ENCODE measurements around the gene ZNF772. TPM values are rescaled to one million over a fixed set of nuclear protein-coding genes. Genes with fewer than 3 reads are reported as not detected.

Gene ZNF772
- total RNA-seq, 1 experiment from 2014 or later: 6.2 TPM

DNA sequence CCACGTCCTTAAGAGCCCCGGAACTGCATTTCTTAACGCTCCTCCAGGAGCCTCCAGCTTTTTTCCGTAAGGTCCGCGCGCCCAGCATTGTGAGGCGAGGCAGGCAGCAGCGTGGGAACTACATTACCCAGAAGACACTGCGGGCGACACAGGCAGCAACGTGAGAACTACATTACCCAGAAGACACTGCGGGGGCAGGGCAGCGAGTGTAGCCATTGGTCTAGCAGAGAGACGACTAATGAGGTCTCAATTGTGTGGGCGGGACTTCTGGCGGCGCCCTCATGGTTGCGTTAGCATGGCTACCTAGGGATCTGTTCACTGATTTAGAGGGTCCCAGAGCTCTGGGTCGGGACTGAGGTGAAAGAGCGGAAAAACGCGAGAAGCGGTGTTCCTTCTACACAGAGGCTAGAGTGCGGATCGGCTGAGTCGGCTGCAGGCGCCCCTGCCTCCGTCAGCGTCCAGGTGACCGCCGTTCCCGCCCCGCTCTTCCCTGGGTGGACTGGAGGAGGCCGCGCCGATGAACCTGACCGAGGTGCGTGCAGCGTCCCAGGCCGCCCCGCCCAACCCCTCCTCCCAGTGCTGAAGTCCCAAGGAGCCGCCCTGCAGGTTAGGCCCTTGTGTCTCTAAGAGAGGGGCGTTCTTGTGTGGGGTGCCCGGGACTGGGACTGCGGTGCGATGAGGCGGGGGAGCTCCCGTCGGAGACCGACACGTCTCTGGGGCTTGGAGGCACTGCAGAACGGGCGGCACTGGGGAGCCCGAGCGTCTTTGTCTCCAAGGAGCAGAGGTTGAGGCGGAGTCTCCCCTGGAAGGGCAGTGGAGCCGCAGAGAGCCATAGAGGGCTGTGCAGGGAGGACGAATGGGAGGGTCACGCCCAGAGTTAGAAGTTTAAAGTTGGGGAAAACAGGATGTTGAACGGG, 42.0 kb downstream of the ZNF772 start, which contains the start of gene ZNF749:
TSS of gene ZNF749 (plus strand) at position 264 of the 917 bp plus-strand sequence. CDS start at position 518, 254 bp downstream.
- Histone ChIP-seq H3K36me3 (ENCODE audit: control insufficient read depth, insufficient read depth, low read length) (no peaks in the 10 kb centered on the region), H3K4me3 (ENCODE audit: low read depth in 2 of 2, low read length in 2 of 2) (peak within 1 kb of the TSS; percentile 65 to 92), H3K4me1 (ENCODE audit: control insufficient read depth, insufficient read depth, low read length) (peaks cover 5% of the 10 kb centered on the region), H3K27ac (ENCODE audit: low read length) (peak within 1 kb of the TSS; percentile 86), H3K27me3 (ENCODE audit: control insufficient read depth, insufficient read depth, low read length) (no peaks in the 10 kb centered on the region), H3K9me3 (ENCODE audit: control insufficient read depth, insufficient read depth, low read depth, low read length) (peaks cover 24% of the 10 kb centered on the region)
- TF ChIP-seq, protein P1, sequence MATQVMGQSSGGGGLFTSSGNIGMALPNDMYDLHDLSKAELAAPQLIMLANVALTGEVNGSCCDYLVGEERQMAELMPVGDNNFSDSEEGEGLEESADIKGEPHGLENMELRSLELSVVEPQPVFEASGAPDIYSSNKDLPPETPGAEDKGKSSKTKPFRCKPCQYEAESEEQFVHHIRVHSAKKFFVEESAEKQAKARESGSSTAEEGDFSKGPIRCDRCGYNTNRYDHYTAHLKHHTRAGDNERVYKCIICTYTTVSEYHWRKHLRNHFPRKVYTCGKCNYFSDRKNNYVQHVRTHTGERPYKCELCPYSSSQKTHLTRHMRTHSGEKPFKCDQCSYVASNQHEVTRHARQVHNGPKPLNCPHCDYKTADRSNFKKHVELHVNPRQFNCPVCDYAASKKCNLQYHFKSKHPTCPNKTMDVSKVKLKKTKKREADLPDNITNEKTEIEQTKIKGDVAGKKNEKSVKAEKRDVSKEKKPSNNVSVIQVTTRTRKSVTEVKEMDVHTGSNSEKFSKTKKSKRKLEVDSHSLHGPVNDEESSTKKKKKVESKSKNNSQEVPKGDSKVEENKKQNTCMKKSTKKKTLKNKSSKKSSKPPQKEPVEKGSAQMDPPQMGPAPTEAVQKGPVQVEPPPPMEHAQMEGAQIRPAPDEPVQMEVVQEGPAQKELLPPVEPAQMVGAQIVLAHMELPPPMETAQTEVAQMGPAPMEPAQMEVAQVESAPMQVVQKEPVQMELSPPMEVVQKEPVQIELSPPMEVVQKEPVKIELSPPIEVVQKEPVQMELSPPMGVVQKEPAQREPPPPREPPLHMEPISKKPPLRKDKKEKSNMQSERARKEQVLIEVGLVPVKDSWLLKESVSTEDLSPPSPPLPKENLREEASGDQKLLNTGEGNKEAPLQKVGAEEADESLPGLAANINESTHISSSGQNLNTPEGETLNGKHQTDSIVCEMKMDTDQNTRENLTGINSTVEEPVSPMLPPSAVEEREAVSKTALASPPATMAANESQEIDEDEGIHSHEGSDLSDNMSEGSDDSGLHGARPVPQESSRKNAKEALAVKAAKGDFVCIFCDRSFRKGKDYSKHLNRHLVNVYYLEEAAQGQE (IDR thresholded peaks at IDR 0.05; ENCODE audit: insufficient read depth in 1 of 2, low read depth in 2 of 2, low read length in 1 of 2): no peak
- TF ChIP-seq TCF7L2 (IDR thresholded peaks at IDR 0.05; ENCODE audit: low read depth, low read length) (no peak), SIN3A (IDR thresholded peaks at IDR 0.05; ENCODE audit: borderline replicate concordance, insufficient read depth, low read depth, low read length) (0 out of 2 replicates have a peak, but pooled peaks have one; percentile 59), POLR2AphosphoS5 (IDR thresholded peaks at IDR 0.05; ENCODE audit: low read depth, low read length) (peak; percentile 90)
- TF ChIP-seq, protein P2, sequence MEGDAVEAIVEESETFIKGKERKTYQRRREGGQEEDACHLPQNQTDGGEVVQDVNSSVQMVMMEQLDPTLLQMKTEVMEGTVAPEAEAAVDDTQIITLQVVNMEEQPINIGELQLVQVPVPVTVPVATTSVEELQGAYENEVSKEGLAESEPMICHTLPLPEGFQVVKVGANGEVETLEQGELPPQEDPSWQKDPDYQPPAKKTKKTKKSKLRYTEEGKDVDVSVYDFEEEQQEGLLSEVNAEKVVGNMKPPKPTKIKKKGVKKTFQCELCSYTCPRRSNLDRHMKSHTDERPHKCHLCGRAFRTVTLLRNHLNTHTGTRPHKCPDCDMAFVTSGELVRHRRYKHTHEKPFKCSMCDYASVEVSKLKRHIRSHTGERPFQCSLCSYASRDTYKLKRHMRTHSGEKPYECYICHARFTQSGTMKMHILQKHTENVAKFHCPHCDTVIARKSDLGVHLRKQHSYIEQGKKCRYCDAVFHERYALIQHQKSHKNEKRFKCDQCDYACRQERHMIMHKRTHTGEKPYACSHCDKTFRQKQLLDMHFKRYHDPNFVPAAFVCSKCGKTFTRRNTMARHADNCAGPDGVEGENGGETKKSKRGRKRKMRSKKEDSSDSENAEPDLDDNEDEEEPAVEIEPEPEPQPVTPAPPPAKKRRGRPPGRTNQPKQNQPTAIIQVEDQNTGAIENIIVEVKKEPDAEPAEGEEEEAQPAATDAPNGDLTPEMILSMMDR (IDR thresholded peaks at IDR 0.05): no peak
- BruUV-seq (replicated peaks): no TSS peak
- in situ Hi-C loops (cut with HindIII; ENCODE audit: low pct_unique_long_range_greater_than_20kb, low sequenced_read_pairs) (no loop called here), intact Hi-C loops (cut with micrococcal nuclease; ENCODE audit: unreplicated experiment) (no loop called here)
- ChIA-PET POLR2A (interaction anchor here (0.7 kb wide), 2 partner anchors 46 to 347 kb away, joined by 3 to 6 read pairs; partner anchors contain the start of gene ZNF548), CTCF (no interaction called here)
- DNase-seq (ENCODE audit: low read depth, low spot score) (peak; percentile 93), ATAC-seq (peak; percentile 99)

DNA sequence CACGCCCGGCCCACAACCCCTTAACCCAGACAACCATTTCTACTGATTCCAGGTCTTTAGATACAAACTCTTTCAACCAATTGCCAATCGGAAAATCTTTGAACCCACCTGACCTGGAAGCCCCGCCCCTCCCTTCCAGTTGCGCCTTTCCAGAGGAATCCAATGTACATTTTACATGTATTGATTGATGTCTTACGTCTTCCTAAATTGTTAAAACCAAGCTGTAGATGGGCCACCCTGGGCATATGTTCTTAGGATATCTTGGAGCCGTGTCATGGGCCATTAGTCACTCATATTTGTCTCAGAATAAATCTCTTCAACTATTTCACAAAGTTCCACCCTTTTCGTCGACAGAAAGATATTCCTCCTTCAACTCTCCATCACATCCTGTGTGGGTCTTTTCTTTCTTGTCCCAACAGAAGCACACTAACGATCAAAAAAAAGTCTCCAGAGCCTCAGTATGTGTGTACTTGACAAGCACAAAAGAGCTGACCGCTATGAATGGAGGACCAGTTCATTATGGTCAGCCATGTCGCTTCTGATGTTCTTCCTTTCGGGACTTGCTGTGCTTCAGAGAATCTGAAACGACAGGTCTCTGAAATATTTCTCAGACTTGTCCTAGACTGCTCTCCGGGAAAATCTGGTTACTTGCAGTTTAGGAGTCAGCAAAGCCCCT, 42.8 kb downstream of the ZNF772 start:
- Histone ChIP-seq H3K4me3 (ENCODE audit: low read depth in 2 of 2, low read length in 2 of 2) (peak overlapping the region; percentile 65 to 92), H3K9me3 (ENCODE audit: control insufficient read depth, insufficient read depth, low read depth, low read length) (peaks cover 19% of the 10 kb centered on the region), H3K27ac (ENCODE audit: low read length) (peak overlapping the region; percentile 86), H3K36me3 (ENCODE audit: control insufficient read depth, insufficient read depth, low read length) (no peaks in the 10 kb centered on the region), H3K4me1 (ENCODE audit: control insufficient read depth, insufficient read depth, low read length) (peaks cover 5% of the 10 kb centered on the region), H3K27me3 (ENCODE audit: control insufficient read depth, insufficient read depth, low read length) (no peaks in the 10 kb centered on the region)
- TSS peak; percentile 88 for BruUV-seq (replicated peaks)
- ATAC-seq (peak; percentile 23), DNase-seq (ENCODE audit: low read depth, low spot score) (peak; percentile 43)
- intact Hi-C loops (cut with micrococcal nuclease; ENCODE audit: unreplicated experiment) (no loop called here), in situ Hi-C loops (cut with HindIII; ENCODE audit: low pct_unique_long_range_greater_than_20kb, low sequenced_read_pairs) (no loop called here)
- POLR2A ChIA-PET: interaction anchor here (0.7 kb wide), 1 partner anchor 54 kb away, joined by 3 read pairs; no protein-coding TSS in a partner anchor
- CTCF ChIA-PET: no interaction called here
- no peak for TF ChIP-seq POLR2AphosphoS5 (IDR thresholded peaks at IDR 0.05; ENCODE audit: low read depth, low read length)
- TF ChIP-seq TCF7L2 (IDR thresholded peaks at IDR 0.05; ENCODE audit: low read depth, low read length): no peak
- TF ChIP-seq, protein P2 (IDR thresholded peaks at IDR 0.05): no peak
- TF ChIP-seq, protein P1 (IDR thresholded peaks at IDR 0.05; ENCODE audit: insufficient read depth in 1 of 2, low read depth in 2 of 2, low read length in 1 of 2): no peak
- TF ChIP-seq SIN3A (IDR thresholded peaks at IDR 0.05; ENCODE audit: borderline replicate concordance, insufficient read depth, low read depth, low read length): no peak

Measured in Panc1 (cell line).